ENCODE measurements around the gene PHAF1. TPM values are rescaled to one million over a fixed set of nuclear protein-coding genes. Genes with fewer than 3 reads are reported as not detected.
"Not testable (repeated sequence)": the region's sequence is repeated elsewhere in the genome, so short reads cannot be mapped to it uniquely, and the experiment has no call there.

Gene PHAF1
- total and polyA plus RNA-seq, 2 experiments from 2014 or later = 15.2 to 24.4 TPM

DNA sequence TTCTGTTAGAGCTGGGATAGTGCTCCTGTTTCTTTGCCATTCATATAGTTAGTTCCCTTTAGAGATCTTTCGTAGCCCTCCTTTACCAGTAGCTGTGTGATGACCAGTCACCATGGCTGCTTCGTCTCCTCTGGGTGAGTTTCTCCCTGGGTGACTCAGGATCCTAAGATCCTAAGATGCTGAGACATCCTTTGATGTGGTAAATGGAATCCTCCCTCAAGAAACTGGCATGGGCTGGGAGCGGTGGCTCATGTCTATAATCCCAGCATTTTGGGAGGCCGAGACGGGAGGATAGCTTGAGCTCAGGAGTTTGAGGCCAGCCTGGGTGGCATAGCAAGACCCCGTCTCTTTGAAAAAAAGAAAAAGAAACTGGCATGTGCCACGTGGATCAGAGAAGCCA is 5.9 kb downstream of the PHAF1 start:
- peak; percentile 99 for DNase-seq
- Histone ChIP-seq H3K36me3 (ENCODE audit: low read depth) (0 out of 2 replicates have a peak, but pooled peaks cover 4% of the 10 kb centered on the region), H3K4me3 (no peak overlapping the region), H3K9ac (peak overlapping the region; percentile 55), H3K27ac (peak overlapping the region; percentile 85), H3K27me3 (replicated peaks; ENCODE audit: insufficient read depth) (no peaks in the 10 kb centered on the region), H3K4me2 (ENCODE audit: unreplicated experiment) (peak overlapping the region; percentile 59), H2AFZ (no peak overlapping the region), H3K79me2 (ENCODE audit: insufficient read depth) (peaks cover 91% of the 10 kb centered on the region), H3F3A (ENCODE audit: insufficient read depth) (peaks cover 32% of the 10 kb centered on the region), H3K9me3 (ENCODE audit: low read depth) (no peaks in the 10 kb centered on the region), H3K9me2 (ENCODE audit: insufficient read depth) (no peaks in the 10 kb centered on the region), H3K4me1 (ENCODE audit: insufficient read depth) (peaks cover 24% of the 10 kb centered on the region), H4K20me1 (ENCODE audit: insufficient read depth) (no peaks in the 10 kb centered on the region; the same call in 1 of the 2 replicates)
- 19 to 21% methylated on average over 7 of the region's 7 CpGs for WGBS, 2 experiments (ENCODE audit: low coverage in 1 of 2, low lambda C conversion rate in 2 of 2, missing lambda C conversion rate in 2 of 2)
- TF ChIP-seq EZH2phosphoT487 (IDR thresholded peaks at IDR 0.05; ENCODE audit: insufficient read depth, low read depth) (no peak), EZH2 (IDR thresholded peaks at IDR 0.05; ENCODE audit: insufficient read depth, poor library complexity, severe bottlenecking) (no peak)
- in situ Hi-C loops (cut with MboI) = no loop called here

DNA sequence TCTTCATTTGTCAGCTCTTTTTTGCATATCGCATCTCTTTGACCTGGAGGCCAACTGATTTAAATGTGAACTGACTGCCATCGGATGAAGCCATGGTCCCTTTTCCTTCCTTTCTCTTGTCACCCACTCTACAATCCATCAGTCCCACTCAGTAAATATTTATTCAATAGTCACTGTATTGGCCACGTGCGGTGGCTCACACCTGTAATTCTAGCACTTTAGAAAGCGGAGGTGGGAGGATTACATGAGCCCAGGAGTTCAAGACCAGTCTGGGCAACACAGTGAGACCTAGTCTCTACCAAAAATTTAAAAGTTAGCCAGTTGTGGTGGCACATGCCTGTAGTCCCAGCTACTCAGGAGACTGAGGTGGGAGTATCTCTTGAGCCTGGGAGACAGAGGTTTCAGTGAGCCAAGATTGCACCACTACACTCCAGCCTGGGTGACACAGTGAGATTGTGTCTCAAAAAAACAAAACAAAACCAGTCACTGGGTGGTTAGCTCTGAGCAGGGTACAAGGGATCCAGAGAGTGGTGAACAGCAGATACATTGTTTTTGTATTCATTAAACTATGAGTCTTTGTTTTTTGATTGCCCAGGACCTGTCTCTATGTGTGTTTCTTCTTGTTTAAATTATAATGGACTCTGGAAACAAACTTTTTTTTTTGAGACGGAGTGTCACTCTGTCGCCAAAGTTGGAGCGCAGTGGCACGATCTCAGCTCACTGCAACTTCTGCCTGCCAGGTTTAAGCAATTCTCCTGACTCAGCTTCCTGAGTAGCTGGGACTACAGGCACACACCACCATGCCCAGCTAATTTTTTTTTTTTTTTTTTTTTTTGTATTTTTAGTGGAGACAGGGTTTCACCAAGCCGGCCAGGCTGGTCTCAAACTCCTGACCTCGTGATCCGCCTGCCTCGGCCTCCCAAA is 6.9 kb downstream of the PHAF1 start:
- Histone ChIP-seq H3K9ac (peak overlapping the region; percentile 28), H3K4me2 (ENCODE audit: unreplicated experiment) (no peak overlapping the region), H4K20me1 (ENCODE audit: insufficient read depth) (no peaks in the 10 kb centered on the region; the same call in 1 of the 2 replicates), H3K9me2 (ENCODE audit: insufficient read depth) (no peaks in the 10 kb centered on the region), H3K4me1 (ENCODE audit: insufficient read depth) (peaks cover 15% of the 10 kb centered on the region), H2AFZ (no peak overlapping the region), H3K27me3 (replicated peaks; ENCODE audit: insufficient read depth) (no peaks in the 10 kb centered on the region), H3K36me3 (ENCODE audit: low read depth) (0 out of 2 replicates have a peak, but pooled peaks cover 4% of the 10 kb centered on the region), H3K79me2 (ENCODE audit: insufficient read depth) (peaks cover 81% of the 10 kb centered on the region), H3F3A (ENCODE audit: insufficient read depth) (peaks cover 32% of the 10 kb centered on the region), H3K27ac (peak overlapping the region; percentile 85), H3K4me3 (no peak overlapping the region), H3K9me3 (ENCODE audit: low read depth) (no peaks in the 10 kb centered on the region)
- no peak for TF ChIP-seq EZH2phosphoT487 (IDR thresholded peaks at IDR 0.05; ENCODE audit: insufficient read depth, low read depth)
- no peak for TF ChIP-seq EZH2 (IDR thresholded peaks at IDR 0.05; ENCODE audit: insufficient read depth, poor library complexity, severe bottlenecking)
- WGBS, 2 experiments (ENCODE audit: low coverage in 1 of 2, low lambda C conversion rate in 2 of 2, missing lambda C conversion rate in 2 of 2) = 72 to 74% methylated on average over 13 of the region's 13 CpGs
- peak; percentile 48 for DNase-seq
- in situ Hi-C loops (cut with MboI) = no loop called here

DNA sequence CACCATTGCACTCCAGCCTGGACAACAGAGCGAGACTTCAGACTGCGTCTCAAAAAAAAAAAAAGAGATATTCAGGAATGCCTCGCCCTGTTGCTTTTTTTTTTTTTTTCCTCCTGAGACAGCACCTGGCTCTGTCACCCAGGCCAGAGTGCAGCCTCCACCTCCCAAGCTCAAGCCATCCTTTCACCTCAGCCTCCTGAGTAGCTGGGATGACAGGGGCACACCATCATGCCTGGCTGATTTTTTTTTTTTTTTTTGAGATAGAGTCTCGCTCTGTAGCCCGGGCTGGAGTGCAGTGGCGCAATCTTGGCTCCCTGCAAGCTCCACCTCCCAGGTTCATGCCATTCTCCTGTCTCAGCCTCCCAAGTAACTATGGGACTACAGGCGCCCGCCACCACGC is 8.0 kb downstream of the PHAF1 start:
- Histone ChIP-seq H2AFZ (no peak overlapping the region), H3K36me3 (ENCODE audit: low read depth) (0 out of 2 replicates have a peak, but pooled peaks cover 11% of the 10 kb centered on the region), H3K27me3 (replicated peaks; ENCODE audit: insufficient read depth) (no peaks in the 10 kb centered on the region), H3K9ac (no peak overlapping the region), H4K20me1 (ENCODE audit: insufficient read depth) (no peaks in the 10 kb centered on the region; the same call in 1 of the 2 replicates), H3K27ac (no peak overlapping the region), H3K4me3 (no peak overlapping the region), H3K4me1 (ENCODE audit: insufficient read depth) (peaks cover 15% of the 10 kb centered on the region), H3K9me2 (ENCODE audit: insufficient read depth) (no peaks in the 10 kb centered on the region), H3K9me3 (ENCODE audit: low read depth) (no peaks in the 10 kb centered on the region), H3F3A (ENCODE audit: insufficient read depth) (peaks cover 32% of the 10 kb centered on the region), H3K4me2 (ENCODE audit: unreplicated experiment) (no peak overlapping the region), H3K79me2 (ENCODE audit: insufficient read depth) (peaks cover 70% of the 10 kb centered on the region)
- in situ Hi-C loops (cut with MboI) = no loop called here
- no peak for TF ChIP-seq EZH2 (IDR thresholded peaks at IDR 0.05; ENCODE audit: insufficient read depth, poor library complexity, severe bottlenecking)
- no peak for TF ChIP-seq EZH2phosphoT487 (IDR thresholded peaks at IDR 0.05; ENCODE audit: insufficient read depth, low read depth)
- WGBS, 2 experiments (ENCODE audit: low coverage in 1 of 2, low lambda C conversion rate in 2 of 2, missing lambda C conversion rate in 2 of 2) = 93% methylated on average over 9 of the region's 9 CpGs
- no peak for DNase-seq

DNA sequence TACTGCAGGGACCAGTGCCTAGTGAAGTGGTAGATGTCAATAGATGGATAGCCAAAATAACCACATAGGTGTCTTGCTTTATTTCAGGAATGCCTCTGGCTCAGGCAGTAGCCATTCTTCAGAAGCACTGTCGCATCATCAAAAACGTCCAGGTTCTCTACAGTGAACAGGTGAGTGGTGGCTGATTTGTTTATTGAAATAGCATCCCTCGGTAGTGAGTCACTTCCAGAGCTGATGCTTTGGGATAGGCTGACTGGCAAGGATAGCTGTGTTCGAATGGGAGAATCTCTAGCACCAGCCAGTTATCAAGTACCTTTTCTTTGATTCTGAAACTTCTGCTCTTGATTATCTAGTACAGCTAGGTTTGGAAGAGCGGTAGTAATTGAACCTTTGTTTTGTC is 10.3 kb downstream of the PHAF1 start:
- 83 to 84% methylated on average over 5 of the region's 5 CpGs for WGBS, 2 experiments (ENCODE audit: low coverage in 1 of 2, low lambda C conversion rate in 2 of 2, missing lambda C conversion rate in 2 of 2)
- peaks cover 54% of the 10 kb centered on the region for H3K79me2 ChIP-seq (ENCODE audit: insufficient read depth)
- no peaks in the 10 kb centered on the region for H3K9me3 ChIP-seq (ENCODE audit: low read depth)
- no peak overlapping the region for H2AFZ ChIP-seq
- no peak overlapping the region for H3K9ac ChIP-seq
- no peak overlapping the region for H3K4me3 ChIP-seq
- no peaks in the 10 kb centered on the region; the same call in 1 of the 2 replicates for H4K20me1 ChIP-seq (ENCODE audit: insufficient read depth)
- H3K4me2 ChIP-seq (ENCODE audit: unreplicated experiment) = no peak overlapping the region
- H3K27ac ChIP-seq = no peak overlapping the region
- in situ Hi-C loops (cut with MboI) = no loop called here
- no peaks in the 10 kb centered on the region for H3K27me3 ChIP-seq (replicated peaks; ENCODE audit: insufficient read depth)
- H3K36me3 ChIP-seq (ENCODE audit: low read depth) = 0 out of 2 replicates have a peak, but pooled peaks cover 11% of the 10 kb centered on the region
- H3K9me2 ChIP-seq (ENCODE audit: insufficient read depth) = no peaks in the 10 kb centered on the region
- DNase-seq = no peak
- peaks cover 13% of the 10 kb centered on the region for H3K4me1 ChIP-seq (ENCODE audit: insufficient read depth)
- peaks cover 25% of the 10 kb centered on the region for H3F3A ChIP-seq (ENCODE audit: insufficient read depth)
- TF ChIP-seq EZH2 (IDR thresholded peaks at IDR 0.05; ENCODE audit: insufficient read depth, poor library complexity, severe bottlenecking) (no peak), EZH2phosphoT487 (IDR thresholded peaks at IDR 0.05; ENCODE audit: insufficient read depth, low read depth) (no peak)

DNA sequence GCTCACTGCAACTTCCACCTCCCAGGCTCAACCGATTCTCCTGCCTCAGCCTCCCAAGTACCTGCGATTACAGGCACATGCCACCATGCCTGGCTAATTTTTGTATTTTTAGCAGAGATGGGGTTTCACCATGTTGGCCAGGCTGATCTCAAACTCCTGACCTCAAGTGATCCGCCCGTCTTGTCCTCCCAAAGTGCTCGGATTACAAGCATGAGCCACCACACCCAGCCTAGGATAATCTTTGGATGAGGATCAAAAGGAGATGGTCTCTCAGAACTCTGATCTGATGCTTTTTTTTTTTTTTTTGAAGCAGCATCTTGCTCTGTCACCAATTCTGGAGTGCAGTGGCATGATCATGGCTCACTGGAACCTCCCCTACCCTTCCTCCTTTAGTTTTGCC is 13.1 kb downstream of the PHAF1 start:
- H4K20me1 ChIP-seq (ENCODE audit: insufficient read depth); H3K27me3 ChIP-seq (replicated peaks; ENCODE audit: insufficient read depth); H3K4me2 ChIP-seq (ENCODE audit: unreplicated experiment); H3K4me1 ChIP-seq (ENCODE audit: insufficient read depth); H3K27ac ChIP-seq; H3K9me2 ChIP-seq (ENCODE audit: insufficient read depth); H2AFZ ChIP-seq; H3K4me3 ChIP-seq; in situ Hi-C loops (cut with MboI); DNase-seq; H3K9me3 ChIP-seq (ENCODE audit: low read depth); H3F3A ChIP-seq (ENCODE audit: insufficient read depth); H3K9ac ChIP-seq: not testable (repeated sequence)
- 93 to 95% methylated on average over 5 of the region's 5 CpGs for WGBS, 2 experiments (ENCODE audit: low coverage in 1 of 2, low lambda C conversion rate in 2 of 2, missing lambda C conversion rate in 2 of 2)
- 0 out of 2 replicates have a peak, but pooled peaks cover 11% of the 10 kb centered on the region for H3K36me3 ChIP-seq (ENCODE audit: low read depth)
- peaks cover 29% of the 10 kb centered on the region for H3K79me2 ChIP-seq (ENCODE audit: insufficient read depth)

Measured in GM23248 (cell line).